ENCODE data around the gene DNAL4. TPM values are rescaled to one million over a fixed set of nuclear protein-coding genes. Genes with fewer than 3 reads are reported as not detected.

Gene DNAL4
- polyA plus RNA-seq, 1 experiment, result 12.6 TPM

DNA sequence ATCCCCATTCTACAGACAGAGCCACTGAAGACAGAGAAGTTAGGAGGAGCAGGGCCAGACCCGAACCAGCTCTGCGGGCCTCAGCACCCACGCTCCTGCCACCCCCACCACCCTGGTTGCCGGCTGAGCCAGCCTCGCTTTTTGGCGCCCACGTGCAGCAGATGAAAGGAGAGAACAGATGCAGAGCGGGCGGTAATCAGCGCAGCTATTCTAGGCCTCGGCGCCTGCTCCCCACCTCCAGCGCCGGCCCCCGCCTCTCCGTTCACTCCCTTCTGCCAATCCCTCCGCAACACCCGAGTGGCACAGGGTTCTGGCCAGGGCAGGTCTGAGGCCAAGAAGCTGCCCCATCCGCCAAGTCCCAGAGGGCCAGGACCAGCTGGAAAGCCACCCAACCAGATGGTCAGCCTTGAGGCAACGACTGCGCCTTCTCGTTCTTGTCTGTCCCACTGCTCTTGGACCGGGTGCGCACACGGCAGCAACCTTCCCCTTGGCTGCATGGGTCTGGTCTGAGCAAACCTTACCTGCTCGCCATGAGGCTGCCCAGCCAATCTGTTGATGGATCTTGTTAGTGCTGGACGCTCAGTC lies 16.8 kb downstream of the DNAL4 start:
- TF ChIP-seq, protein P1, sequence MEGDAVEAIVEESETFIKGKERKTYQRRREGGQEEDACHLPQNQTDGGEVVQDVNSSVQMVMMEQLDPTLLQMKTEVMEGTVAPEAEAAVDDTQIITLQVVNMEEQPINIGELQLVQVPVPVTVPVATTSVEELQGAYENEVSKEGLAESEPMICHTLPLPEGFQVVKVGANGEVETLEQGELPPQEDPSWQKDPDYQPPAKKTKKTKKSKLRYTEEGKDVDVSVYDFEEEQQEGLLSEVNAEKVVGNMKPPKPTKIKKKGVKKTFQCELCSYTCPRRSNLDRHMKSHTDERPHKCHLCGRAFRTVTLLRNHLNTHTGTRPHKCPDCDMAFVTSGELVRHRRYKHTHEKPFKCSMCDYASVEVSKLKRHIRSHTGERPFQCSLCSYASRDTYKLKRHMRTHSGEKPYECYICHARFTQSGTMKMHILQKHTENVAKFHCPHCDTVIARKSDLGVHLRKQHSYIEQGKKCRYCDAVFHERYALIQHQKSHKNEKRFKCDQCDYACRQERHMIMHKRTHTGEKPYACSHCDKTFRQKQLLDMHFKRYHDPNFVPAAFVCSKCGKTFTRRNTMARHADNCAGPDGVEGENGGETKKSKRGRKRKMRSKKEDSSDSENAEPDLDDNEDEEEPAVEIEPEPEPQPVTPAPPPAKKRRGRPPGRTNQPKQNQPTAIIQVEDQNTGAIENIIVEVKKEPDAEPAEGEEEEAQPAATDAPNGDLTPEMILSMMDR (IDR thresholded peaks at IDR 0.05; ENCODE audit: low read depth, low read length), result no peak
- no peak for DNase-seq (ENCODE audit: low read depth, low spot score)
- ChIA-PET POLR2A (no interaction called here), CTCF (interaction anchor here (1.0 kb wide), 1 partner anchor 8 kb away, joined by 4 read pairs; no protein-coding TSS in a partner anchor)
- Histone ChIP-seq H3K9me3 (ENCODE audit: control insufficient read depth, insufficient read depth, low read length) (no peaks in the 10 kb centered on the region), H3K4me3 (ENCODE audit: low read depth, low read length) (no peak overlapping the region), H3K27ac (ENCODE audit: low read depth, low read length) (no peak overlapping the region), H3K27me3 (ENCODE audit: control insufficient read depth, insufficient read depth, low read length) (no peaks in the 10 kb centered on the region)

DNA sequence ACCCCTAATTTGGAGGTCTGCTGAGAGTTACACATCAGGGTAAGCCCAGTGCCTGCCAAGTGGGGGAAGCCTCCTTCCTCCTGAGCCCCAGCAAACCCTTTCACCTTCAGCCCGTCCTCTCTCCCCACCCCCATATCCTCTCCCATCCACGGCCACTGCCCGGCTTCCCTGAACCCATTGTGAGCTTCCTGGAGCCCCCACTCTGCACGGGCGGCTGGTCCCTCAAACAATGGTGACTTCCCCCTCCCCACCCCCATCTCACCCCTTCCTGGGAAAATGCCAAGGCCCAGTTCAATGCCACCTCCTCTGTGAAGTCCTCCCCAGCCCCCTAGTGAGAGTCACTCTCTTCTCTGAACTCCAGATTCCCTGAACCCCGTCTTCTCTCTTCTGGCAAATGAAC lies 17.9 kb downstream of the DNAL4 start:
- POLR2A ChIA-PET, result no interaction called here
- H3K9me3 ChIP-seq (ENCODE audit: control insufficient read depth, insufficient read depth, low read length), result no peaks in the 10 kb centered on the region
- DNase-seq (ENCODE audit: low read depth, low spot score), result no peak
- no peak overlapping the region for H3K4me3 ChIP-seq (ENCODE audit: low read depth, low read length)
- no peaks in the 10 kb centered on the region for H3K27me3 ChIP-seq (ENCODE audit: control insufficient read depth, insufficient read depth, low read length)
- CTCF ChIA-PET, result no interaction called here
- H3K27ac ChIP-seq (ENCODE audit: low read depth, low read length), result no peak overlapping the region
- TF ChIP-seq, protein P1 (IDR thresholded peaks at IDR 0.05; ENCODE audit: low read depth, low read length), result no peak

DNA sequence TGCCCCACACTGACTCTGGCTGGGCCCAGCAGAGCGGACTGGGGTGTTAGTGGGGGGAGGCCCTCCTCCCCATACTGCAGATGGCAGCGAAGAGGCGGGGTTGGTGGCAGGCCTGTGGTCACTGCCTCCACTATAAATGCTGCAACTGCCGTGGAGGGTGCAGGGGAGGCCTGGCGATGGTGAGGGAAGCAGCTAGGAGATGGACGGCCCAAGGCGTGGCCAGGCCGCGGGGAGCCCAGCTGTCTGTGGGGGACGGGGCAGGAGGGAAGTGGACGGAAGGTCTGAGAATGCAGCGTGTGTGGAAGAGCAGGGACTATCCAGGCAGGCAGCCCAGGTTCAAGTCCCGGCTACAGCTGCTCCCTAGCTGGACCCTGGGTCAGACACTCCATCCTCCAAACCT lies 18.3 kb downstream of the DNAL4 start:
- CTCF ChIA-PET, result no interaction called here
- Histone ChIP-seq H3K9me3 (ENCODE audit: control insufficient read depth, insufficient read depth, low read length) (no peaks in the 10 kb centered on the region), H3K4me3 (ENCODE audit: low read depth, low read length) (no peak overlapping the region), H3K27ac (ENCODE audit: low read depth, low read length) (no peak overlapping the region), H3K27me3 (ENCODE audit: control insufficient read depth, insufficient read depth, low read length) (no peaks in the 10 kb centered on the region)
- POLR2A ChIA-PET, result no interaction called here
- no peak for DNase-seq (ENCODE audit: low read depth, low spot score)
- TF ChIP-seq, protein P1 (IDR thresholded peaks at IDR 0.05; ENCODE audit: low read depth, low read length), result no peak

DNA sequence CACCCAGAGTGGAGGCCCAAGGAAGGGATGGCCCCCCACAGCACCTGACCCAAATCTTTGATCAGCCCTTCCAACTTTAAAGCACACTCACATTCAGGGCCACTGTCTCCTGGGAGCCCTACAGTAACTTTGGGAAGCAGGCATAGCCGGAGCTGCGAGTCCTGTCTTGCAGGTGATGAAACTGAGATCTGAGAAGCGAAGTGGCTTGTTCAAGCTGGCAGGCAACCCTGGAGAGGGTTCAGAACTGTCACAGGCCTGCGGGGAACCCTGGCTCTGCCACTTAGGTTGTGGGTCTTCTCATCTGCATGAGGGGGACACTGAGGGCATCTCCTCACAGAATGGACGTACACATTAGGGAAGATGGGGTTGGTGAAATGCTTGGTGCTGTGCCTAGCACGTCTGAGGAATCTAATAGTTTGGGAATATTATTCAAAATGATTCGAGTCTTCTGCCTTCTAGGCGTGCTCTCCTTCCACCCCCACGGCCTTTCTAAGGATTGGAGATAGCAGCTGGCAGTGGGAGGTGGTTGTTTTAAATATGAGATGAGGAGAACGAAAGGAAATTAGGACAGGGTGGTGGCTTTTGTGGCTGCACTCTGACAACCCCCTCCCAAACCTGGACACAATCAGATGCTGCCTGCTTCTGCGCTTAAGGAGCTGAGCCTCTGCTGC lies 19.3 kb downstream of the DNAL4 start:
- no peaks in the 10 kb centered on the region for H3K9me3 ChIP-seq (ENCODE audit: control insufficient read depth, insufficient read depth, low read length)
- DNase-seq (ENCODE audit: low read depth, low spot score), result no peak
- TF ChIP-seq, protein P1 (IDR thresholded peaks at IDR 0.05; ENCODE audit: low read depth, low read length), result no peak
- ChIA-PET POLR2A (no interaction called here), CTCF (no interaction called here)
- H3K27ac ChIP-seq (ENCODE audit: low read depth, low read length), result no peak overlapping the region
- H3K4me3 ChIP-seq (ENCODE audit: low read depth, low read length), result no peak overlapping the region
- no peaks in the 10 kb centered on the region for H3K27me3 ChIP-seq (ENCODE audit: control insufficient read depth, insufficient read depth, low read length)

DNA sequence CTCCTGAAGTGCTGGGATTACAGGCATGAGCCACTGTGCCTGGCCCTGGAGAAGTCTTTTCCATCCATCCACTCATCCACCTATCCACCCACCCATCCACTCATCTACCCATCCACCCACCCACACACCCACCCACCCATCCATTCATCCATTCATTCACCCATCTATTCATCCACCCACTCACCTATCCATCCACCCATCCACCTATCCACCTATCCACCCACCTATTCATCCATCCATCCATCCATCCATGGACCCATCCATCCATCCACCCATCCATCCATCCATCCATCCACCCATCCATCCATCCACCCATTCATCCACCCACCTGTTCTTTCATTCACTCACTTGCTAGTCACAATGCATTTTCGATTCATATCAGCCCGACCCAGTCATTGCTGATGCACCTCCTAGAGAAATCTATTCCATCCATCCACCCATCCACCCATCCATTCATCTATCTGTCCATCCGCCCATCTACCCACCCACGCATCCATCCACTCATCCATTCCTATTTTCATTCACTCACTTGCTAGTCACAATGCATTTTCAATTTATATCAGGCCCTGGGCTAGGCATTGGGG lies 20.5 kb downstream of the DNAL4 start:
- H3K27ac ChIP-seq (ENCODE audit: low read depth, low read length), result no peak overlapping the region
- CTCF ChIA-PET, result no interaction called here

More for the DNA sequence above, 20.5 kb downstream of the DNAL4 start:
- Histone ChIP-seq H3K4me3 (ENCODE audit: low read depth, low read length) (no peak overlapping the region), H3K27me3 (ENCODE audit: control insufficient read depth, insufficient read depth, low read length) (no peaks in the 10 kb centered on the region), H3K9me3 (ENCODE audit: control insufficient read depth, insufficient read depth, low read length) (no peaks in the 10 kb centered on the region)
- POLR2A ChIA-PET, result no interaction called here
- TF ChIP-seq, protein P1 (IDR thresholded peaks at IDR 0.05; ENCODE audit: low read depth, low read length), result no peak
- DNase-seq (ENCODE audit: low read depth, low spot score), result no peak
